Smooth muscle cell (in vitro differentiated cells): ENCODE data around the gene MBIP. TPM values are rescaled to one million over a fixed set of nuclear protein-coding genes. Genes with fewer than 3 reads are reported as not detected.

Experiments used
- DNase-seq: peaks from one replicate; lab custom pipeline; 2025; ENCODE audit not compliant: unreplicated experiment; lab: John Stamatoyannopoulos, UW
- H2AFZ ChIP-seq: fragments of 200-600 bp; sonication (generic); 2 replicates; pipeline ENCODE4 v1.6.0; 2016; ENCODE audit warnings: antibody characterized with exemption, low read depth, mild to moderate bottlenecking
- H3F3A ChIP-seq: fragments of 200-600 bp; sonication (generic); 2 replicates; pipeline ENCODE4 v1.6.0; 2017; ENCODE audit warnings: antibody characterized with exemption, low read depth
- H3K27ac ChIP-seq: fragments of 200-600 bp; sonication (generic); 2 replicates; pipeline ENCODE4 v1.5.1; 2016; ENCODE audit warnings: low read depth, mild to moderate bottlenecking
- H3K27me3 ChIP-seq: fragments of 200-600 bp; sonication (generic); 2 replicates; pipeline ENCODE4 v1.6.1; 2016; ENCODE audit warnings: low read depth, mild to moderate bottlenecking
- H3K36me3 ChIP-seq: fragments of 200-600 bp; sonication (generic); 2 replicates; pipeline ENCODE4 v1.5.1; 2016; ENCODE audit warnings: low read depth
- H3K4me1 ChIP-seq: fragments of 200-600 bp; sonication (generic); 2 replicates; pipeline ENCODE4 v1.5.1; 2016; ENCODE audit warnings: low read depth
- H3K4me2 ChIP-seq: fragments of 200-600 bp; sonication (generic); 2 replicates; pipeline ENCODE4 v1.6.0; 2016; ENCODE audit warnings: mild to moderate bottlenecking
- H3K4me3 ChIP-seq: fragments of 200-600 bp; sonication (generic); 2 replicates; pipeline ENCODE4 v1.5.1; 2016; ENCODE audit warnings: mild to moderate bottlenecking
- H3K79me2 ChIP-seq: fragments of 200-600 bp; sonication (generic); 2 replicates; pipeline ENCODE4 v1.6.0; 2016; ENCODE audit warnings: low read depth, mild to moderate bottlenecking
- H3K9ac ChIP-seq: fragments of 200-600 bp; sonication (generic); 2 replicates; pipeline ENCODE4 v1.6.0; 2016; ENCODE audit warnings: low read depth
- H3K9me3 ChIP-seq: fragments of 200-600 bp; sonication (generic); replicated peaks from 2 replicates; pipeline ENCODE4 v1.5.1; 2016; ENCODE audit warnings: low read depth
- H4K20me1 ChIP-seq: fragments of 200-600 bp; sonication (generic); 2 replicates; pipeline ENCODE4 v1.6.0; 2016; ENCODE audit warnings: low read depth
- WGBS: methylation state at CpG from one replicate; pipeline ENCODE4 v1.1.7; 2016; ENCODE audit warnings: low lambda C conversion rate; 5-methylcytosine and 5-hydroxymethylcytosine counted together
- polyA plus RNA-seq: library from polyadenylated mRNA; unstranded; fragments of >200 nt; fragmentation: Nextera tagmentation; extraction: Ambion mirVana; gene quantifications from 2 replicates; pipeline ENCODE4 v1.2.1, GENCODE V29; 2016
- total RNA-seq: library from RNA; depleted of rRNA; stranded (reverse); fragments of >200 nt; gene quantifications from 2 replicates; pipeline ENCODE4 v1.2.3, GENCODE V29; 2014
- TF ChIP-seq, protein P1 (sequence below): fragments of 200-600 bp; sonication (generic); IDR thresholded peaks from 2 replicates; pipeline ENCODE4 v1.5.1; 2017; ENCODE audit warnings: borderline replicate concordance, mild to moderate bottlenecking, antibody characterized with exemption; ENCODE audit not compliant: insufficient read depth, poor library complexity, severe bottlenecking

Gene MBIP
- total and polyA plus RNA-seq, 2 experiments from 2014 or later, result 27.2 to 46.0 TPM

DNA sequence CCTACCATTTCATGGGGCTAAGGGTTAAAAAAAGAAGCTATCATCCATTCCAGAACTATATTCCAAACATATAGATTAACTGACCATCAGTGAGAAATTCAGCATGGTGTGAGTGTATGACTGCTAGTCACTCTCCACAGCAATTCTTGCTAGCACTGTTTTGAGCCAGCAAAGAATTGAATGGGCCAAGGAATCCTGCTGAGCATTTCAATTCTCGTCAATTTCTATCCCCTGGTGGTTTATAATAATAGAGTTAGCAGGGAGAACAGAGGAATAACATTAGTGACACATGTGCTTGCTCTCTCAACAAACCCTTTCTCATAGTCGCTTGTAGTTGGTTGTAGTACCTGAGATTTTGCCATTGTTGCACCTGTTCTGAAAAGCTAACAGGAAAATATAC lies 7.2 kb downstream of the MBIP start:
- Histone ChIP-seq H4K20me1 (peaks cover 57% of the 10 kb centered on the region), H3K9me3 (no peaks in the 10 kb centered on the region), H3K4me1 (peaks cover 49% of the 10 kb centered on the region), H3F3A (no peaks in the 10 kb centered on the region), H3K9ac (no peak overlapping the region), H3K4me2 (no peak overlapping the region), H2AFZ (no peak overlapping the region), H3K79me2 (peaks cover 48% of the 10 kb centered on the region), H3K36me3 (peaks cover 10% of the 10 kb centered on the region), H3K4me3 (no peak overlapping the region), H3K27me3 (no peaks in the 10 kb centered on the region), H3K27ac (no peak overlapping the region)
- 90% methylated on average over 2 of the region's 2 CpGs for WGBS
- DNase-seq, result no peak
- TF ChIP-seq, protein P1, sequence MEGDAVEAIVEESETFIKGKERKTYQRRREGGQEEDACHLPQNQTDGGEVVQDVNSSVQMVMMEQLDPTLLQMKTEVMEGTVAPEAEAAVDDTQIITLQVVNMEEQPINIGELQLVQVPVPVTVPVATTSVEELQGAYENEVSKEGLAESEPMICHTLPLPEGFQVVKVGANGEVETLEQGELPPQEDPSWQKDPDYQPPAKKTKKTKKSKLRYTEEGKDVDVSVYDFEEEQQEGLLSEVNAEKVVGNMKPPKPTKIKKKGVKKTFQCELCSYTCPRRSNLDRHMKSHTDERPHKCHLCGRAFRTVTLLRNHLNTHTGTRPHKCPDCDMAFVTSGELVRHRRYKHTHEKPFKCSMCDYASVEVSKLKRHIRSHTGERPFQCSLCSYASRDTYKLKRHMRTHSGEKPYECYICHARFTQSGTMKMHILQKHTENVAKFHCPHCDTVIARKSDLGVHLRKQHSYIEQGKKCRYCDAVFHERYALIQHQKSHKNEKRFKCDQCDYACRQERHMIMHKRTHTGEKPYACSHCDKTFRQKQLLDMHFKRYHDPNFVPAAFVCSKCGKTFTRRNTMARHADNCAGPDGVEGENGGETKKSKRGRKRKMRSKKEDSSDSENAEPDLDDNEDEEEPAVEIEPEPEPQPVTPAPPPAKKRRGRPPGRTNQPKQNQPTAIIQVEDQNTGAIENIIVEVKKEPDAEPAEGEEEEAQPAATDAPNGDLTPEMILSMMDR, result no peak

GRCh38 chr14:36306836-36307235 lies 13.6 kb downstream of the MBIP start:
- H3K36me3 ChIP-seq, result peaks cover 23% of the 10 kb centered on the region
- WGBS, result 96% methylated on average over 2 of the region's 2 CpGs

GRCh38 chr14:36304895-36305294 lies 15.5 kb downstream of the MBIP start:
- Histone ChIP-seq H3K4me2 (no peak overlapping the region), H3F3A (no peaks in the 10 kb centered on the region), H2AFZ (no peak overlapping the region), H3K79me2 (no peaks in the 10 kb centered on the region), H3K4me3 (no peak overlapping the region), H3K9me3 (no peaks in the 10 kb centered on the region), H3K27ac (no peak overlapping the region), H3K9ac (no peak overlapping the region), H3K27me3 (no peaks in the 10 kb centered on the region), H3K4me1 (no peaks in the 10 kb centered on the region), H3K36me3 (peaks cover 25% of the 10 kb centered on the region), H4K20me1 (no peaks in the 10 kb centered on the region)
- TF ChIP-seq, protein P1, result no peak
- DNase-seq, result no peak

More at GRCh38 chr14:36306836-36307235, 13.6 kb downstream of the MBIP start:
- Histone ChIP-seq H3K79me2 (peaks cover 4% of the 10 kb centered on the region), H4K20me1 (no peaks in the 10 kb centered on the region), H3K9ac (no peak overlapping the region), H3K9me3 (no peaks in the 10 kb centered on the region), H3K27ac (no peak overlapping the region), H3K27me3 (no peaks in the 10 kb centered on the region), H3K4me2 (no peak overlapping the region), H3F3A (no peaks in the 10 kb centered on the region), H3K4me3 (no peak overlapping the region), H2AFZ (no peak overlapping the region), H3K4me1 (no peaks in the 10 kb centered on the region)
- DNase-seq, result no peak
- TF ChIP-seq, protein P1, result no peak

- Histone ChIP-seq H3K79me2 (no peaks in the 10 kb centered on the region), H3K27me3 (no peaks in the 10 kb centered on the region), H3K27ac (no peak overlapping the region), H3K36me3 (peaks cover 33% of the 10 kb centered on the region), H3K4me2 (no peak overlapping the region), H3K4me1 (no peaks in the 10 kb centered on the region), H4K20me1 (no peaks in the 10 kb centered on the region), H3F3A (no peaks in the 10 kb centered on the region), H3K4me3 (no peak overlapping the region), H3K9me3 (no peaks in the 10 kb centered on the region), H3K9ac (no peak overlapping the region), H2AFZ (no peak overlapping the region)
- TF ChIP-seq, protein P1, result no peak
- WGBS, result 71% methylated on average over 4 of the region's 4 CpGs
- no peak for DNase-seq
Measured at GRCh38 chr14:36303960-36304359, 16.5 kb downstream of the MBIP start.
